IPS-15b (cell line): ENCODE measurements around the gene PPP2R5E.
"Not testable (repeated sequence)": the region's sequence is repeated elsewhere in the genome, so short reads cannot be mapped to it uniquely, and the experiment has no call there.

Experiments used
- H3K27me3 ChIP-seq: one replicate; pipeline ENCODE4 v1.6.1; 2013; ENCODE audit warnings: low read length; ENCODE audit not compliant: control insufficient read depth, insufficient read depth
- H3K36me3 ChIP-seq: one replicate; pipeline ENCODE4 v1.6.1; 2013; ENCODE audit warnings: low read length; ENCODE audit not compliant: control insufficient read depth, insufficient read depth
- H3K4me1 ChIP-seq: one replicate; pipeline ENCODE4 v1.6.1; 2013; ENCODE audit warnings: mild to moderate bottlenecking, low read length; ENCODE audit not compliant: control insufficient read depth, insufficient read depth
- H3K4me3 ChIP-seq: one replicate; pipeline ENCODE4 v1.5.1; 2013; ENCODE audit warnings: low read depth, low read length
- H3K9ac ChIP-seq: one replicate; pipeline ENCODE4 v1.6.1; 2013; ENCODE audit warnings: low read depth, mild to moderate bottlenecking, low read length
- H3K9me3 ChIP-seq: one replicate; pipeline ENCODE4 v1.6.1; 2013; ENCODE audit warnings: mild to moderate bottlenecking, low read length; ENCODE audit not compliant: control insufficient read depth, insufficient read depth

Gene PPP2R5E

GRCh38 chr14:63545431-63545830 lies 2.3 kb upstream of the PPP2R5E start:
- H3K4me3 ChIP-seq: no peak overlapping the region
- no peaks in the 10 kb centered on the region for H3K27me3 ChIP-seq
- H3K4me1 ChIP-seq: no peaks in the 10 kb centered on the region
- no peak overlapping the region for H3K9ac ChIP-seq
- no peaks in the 10 kb centered on the region for H3K36me3 ChIP-seq
- H3K9me3 ChIP-seq: no peaks in the 10 kb centered on the region

DNA sequence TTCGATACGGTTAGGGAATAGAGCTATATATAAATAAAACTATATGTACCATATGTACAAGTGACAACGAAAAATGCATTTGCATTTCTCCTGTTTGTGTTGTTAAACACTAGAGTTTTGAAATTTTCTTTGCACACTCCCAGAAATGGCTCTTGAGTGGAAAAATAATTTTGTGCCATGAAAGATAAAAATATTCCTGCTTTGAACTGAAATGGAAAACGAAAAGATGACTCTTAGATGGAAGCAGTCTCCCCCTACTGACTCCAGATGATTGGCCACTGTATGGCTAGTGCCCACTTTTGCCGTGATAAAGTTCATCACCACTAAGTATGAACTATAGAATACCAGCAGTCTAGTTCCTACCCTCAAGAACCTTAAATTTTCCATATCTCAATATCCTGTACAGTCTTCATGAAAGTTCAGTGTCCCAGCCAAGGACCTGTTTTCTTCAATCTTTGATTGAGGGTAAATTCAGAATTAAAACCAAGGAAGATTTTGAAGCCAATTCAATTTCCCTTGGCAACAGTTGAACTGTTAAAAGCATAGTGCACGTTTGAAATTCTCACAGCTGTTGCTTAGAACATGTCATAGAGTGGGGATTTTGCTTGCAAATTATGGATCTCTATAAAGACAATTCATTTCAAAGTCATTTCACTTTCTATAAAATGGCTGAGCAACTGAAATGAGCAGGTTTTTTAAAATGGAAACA lies 1.6 kb upstream of the PPP2R5E start:
- no peaks in the 10 kb centered on the region for H3K4me1 ChIP-seq
- no peaks in the 10 kb centered on the region for H3K9me3 ChIP-seq
- H3K27me3 ChIP-seq: no peaks in the 10 kb centered on the region
- no peaks in the 10 kb centered on the region for H3K36me3 ChIP-seq
- peak overlapping the region; percentile 76 for H3K4me3 ChIP-seq
- no peak overlapping the region for H3K9ac ChIP-seq

- no peaks in the 10 kb centered on the region for H3K27me3 ChIP-seq
- no peaks in the 10 kb centered on the region for H3K4me1 ChIP-seq
- H3K4me3 ChIP-seq: peak overlapping the region; percentile 76
- H3K9ac ChIP-seq: peak overlapping the region; percentile 97
- peaks cover 2% of the 10 kb centered on the region for H3K36me3 ChIP-seq
- no peaks in the 10 kb centered on the region for H3K9me3 ChIP-seq
Measured at GRCh38 chr14:63543826-63544406, 739 bp upstream of the PPP2R5E start.

- H3K27me3 ChIP-seq: no peaks in the 10 kb centered on the region
- no peaks in the 10 kb centered on the region for H3K9me3 ChIP-seq
- H3K4me1 ChIP-seq: no peaks in the 10 kb centered on the region
- peak overlapping the region; percentile 83 for H3K9ac ChIP-seq
- H3K36me3 ChIP-seq: peaks cover 11% of the 10 kb centered on the region
- peak overlapping the region; percentile 76 for H3K4me3 ChIP-seq
Measured at GRCh38 chr14:63542231-63542999, 762 bp downstream of the PPP2R5E start.

GRCh38 chr14:63535918-63536317 lies 7.3 kb downstream of the PPP2R5E start:
- Histone ChIP-seq H3K9ac (no peak overlapping the region), H3K36me3 (peaks cover 14% of the 10 kb centered on the region), H3K4me1 (no peaks in the 10 kb centered on the region), H3K27me3 (no peaks in the 10 kb centered on the region), H3K9me3 (no peaks in the 10 kb centered on the region), H3K4me3 (no peak overlapping the region)

DNA sequence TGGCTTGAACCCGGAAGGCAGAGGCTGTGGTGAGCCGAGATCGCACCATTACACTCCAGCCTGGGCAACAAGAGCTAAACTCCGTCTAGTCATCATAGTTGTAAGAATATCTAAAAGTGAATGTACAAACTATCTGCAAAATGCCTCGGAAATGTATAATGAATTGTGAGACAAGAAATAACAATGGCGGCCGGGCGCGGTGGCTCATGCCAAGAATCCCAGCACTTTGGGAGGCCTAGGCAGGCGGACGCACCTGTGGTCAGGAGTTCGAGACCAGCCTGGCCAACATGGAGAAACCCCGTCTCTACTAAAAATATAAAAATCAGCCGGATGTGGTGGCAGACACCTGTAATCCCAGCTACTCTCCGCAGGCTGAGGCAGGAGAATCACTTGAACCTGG lies 9.7 kb downstream of the PPP2R5E start:
- Histone ChIP-seq H3K9me3 (no peaks in the 10 kb centered on the region), H3K9ac (no peak overlapping the region), H3K27me3 (no peaks in the 10 kb centered on the region), H3K36me3 (peaks cover 7% of the 10 kb centered on the region), H3K4me3 (no peak overlapping the region), H3K4me1 (no peaks in the 10 kb centered on the region)

GRCh38 chr14:63524537-63525155 lies 18.5 kb downstream of the PPP2R5E start:
- Histone ChIP-seq H3K27me3 (no peaks in the 10 kb centered on the region), H3K4me3 (no peak overlapping the region), H3K9me3 (no peaks in the 10 kb centered on the region), H3K36me3 (no peaks in the 10 kb centered on the region), H3K4me1 (peaks cover 2% of the 10 kb centered on the region), H3K9ac (no peak overlapping the region)

DNA sequence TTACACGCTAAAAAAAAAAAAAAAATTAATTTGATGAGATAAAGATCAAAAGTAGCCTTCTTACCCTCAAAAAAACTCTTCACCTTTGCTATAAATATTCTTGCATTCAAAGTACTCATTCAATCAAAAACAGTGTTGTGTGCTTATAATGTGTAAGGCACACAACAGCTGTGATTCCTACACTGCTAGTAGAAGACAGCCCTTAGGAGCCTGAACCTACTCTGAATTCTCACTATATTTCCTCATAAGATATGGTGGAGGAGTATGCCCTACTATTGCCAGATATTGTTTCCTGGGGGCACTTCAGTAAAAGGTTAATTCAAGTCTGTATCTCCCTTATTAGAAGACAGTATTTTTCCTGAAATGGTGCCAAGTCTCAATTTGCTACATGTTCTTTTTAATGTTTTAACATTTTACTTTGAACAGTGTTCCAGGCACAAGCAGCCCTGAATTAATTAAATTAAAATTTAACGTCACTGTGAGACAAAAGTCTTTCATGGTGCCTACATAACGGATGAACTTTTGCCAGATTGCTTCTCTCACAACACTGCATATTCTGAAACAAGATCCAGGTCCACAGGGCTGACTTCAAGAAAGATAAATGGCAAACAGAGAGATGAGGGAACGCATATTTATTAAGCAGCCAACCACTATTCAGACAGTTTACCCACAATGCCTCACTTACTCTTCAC lies 19.3 kb downstream of the PPP2R5E start:
- Histone ChIP-seq H3K9ac (no peak overlapping the region), H3K4me3 (no peak overlapping the region), H3K9me3 (no peaks in the 10 kb centered on the region), H3K27me3 (no peaks in the 10 kb centered on the region), H3K36me3 (no peaks in the 10 kb centered on the region), H3K4me1 (peaks cover 2% of the 10 kb centered on the region)

GRCh38 chr14:63522511-63522910 lies 20.7 kb downstream of the PPP2R5E start:
- H3K4me1 ChIP-seq, H3K27me3 ChIP-seq, H3K9ac ChIP-seq, H3K4me3 ChIP-seq, H3K9me3 ChIP-seq, H3K36me3 ChIP-seq: not testable (repeated sequence)

DNA sequence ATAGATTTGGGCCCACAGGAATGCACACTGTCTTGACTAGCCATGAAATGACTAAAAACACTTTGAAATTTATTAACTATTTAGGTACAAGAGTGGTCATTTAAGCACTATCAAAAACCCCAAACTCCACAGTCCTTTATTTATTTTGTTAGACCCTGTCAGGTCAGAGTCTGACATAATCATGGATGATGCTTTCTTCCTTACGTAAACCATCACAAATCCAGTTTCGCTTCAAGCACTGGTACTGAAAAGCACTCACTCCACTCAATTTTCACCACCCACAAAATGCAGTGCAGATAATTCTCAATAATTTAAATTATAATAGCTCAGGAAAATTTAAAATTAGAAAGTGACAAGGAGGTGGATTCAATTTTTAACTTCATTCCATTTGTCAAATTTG lies 25.8 kb downstream of the PPP2R5E start:
- H3K4me3 ChIP-seq: no peak overlapping the region
- no peak overlapping the region for H3K9ac ChIP-seq
- H3K36me3 ChIP-seq: no peaks in the 10 kb centered on the region
- no peaks in the 10 kb centered on the region for H3K9me3 ChIP-seq
- H3K27me3 ChIP-seq: no peaks in the 10 kb centered on the region
- peaks cover 12% of the 10 kb centered on the region for H3K4me1 ChIP-seq

- Histone ChIP-seq H3K36me3 (no peaks in the 10 kb centered on the region), H3K4me3 (no peak overlapping the region), H3K9me3 (no peaks in the 10 kb centered on the region), H3K27me3 (no peaks in the 10 kb centered on the region), H3K4me1 (peaks cover 12% of the 10 kb centered on the region), H3K9ac (no peak overlapping the region)
Measured at GRCh38 chr14:63515240-63515639, 27.9 kb downstream of the PPP2R5E start.
